ENCODE results near the gene SCGB3A1. TPM values are rescaled to one million over a fixed set of nuclear protein-coding genes. Genes with fewer than 3 reads are reported as not detected.

SCGB3A1 gene
- total and polyA plus RNA-seq, 10 donors = 1.7 to 12.1 (median 7.1) TPM; not detected in 1

- H3K4me1 ChIP-seq = peaks cover 0 to 7% (median 0%) of the 10 kb centered on the region in 6 donors
- no peak for TF ChIP-seq POLR2AphosphoS5 (IDR thresholded peaks at IDR 0.05)
- TF ChIP-seq, protein P1, sequence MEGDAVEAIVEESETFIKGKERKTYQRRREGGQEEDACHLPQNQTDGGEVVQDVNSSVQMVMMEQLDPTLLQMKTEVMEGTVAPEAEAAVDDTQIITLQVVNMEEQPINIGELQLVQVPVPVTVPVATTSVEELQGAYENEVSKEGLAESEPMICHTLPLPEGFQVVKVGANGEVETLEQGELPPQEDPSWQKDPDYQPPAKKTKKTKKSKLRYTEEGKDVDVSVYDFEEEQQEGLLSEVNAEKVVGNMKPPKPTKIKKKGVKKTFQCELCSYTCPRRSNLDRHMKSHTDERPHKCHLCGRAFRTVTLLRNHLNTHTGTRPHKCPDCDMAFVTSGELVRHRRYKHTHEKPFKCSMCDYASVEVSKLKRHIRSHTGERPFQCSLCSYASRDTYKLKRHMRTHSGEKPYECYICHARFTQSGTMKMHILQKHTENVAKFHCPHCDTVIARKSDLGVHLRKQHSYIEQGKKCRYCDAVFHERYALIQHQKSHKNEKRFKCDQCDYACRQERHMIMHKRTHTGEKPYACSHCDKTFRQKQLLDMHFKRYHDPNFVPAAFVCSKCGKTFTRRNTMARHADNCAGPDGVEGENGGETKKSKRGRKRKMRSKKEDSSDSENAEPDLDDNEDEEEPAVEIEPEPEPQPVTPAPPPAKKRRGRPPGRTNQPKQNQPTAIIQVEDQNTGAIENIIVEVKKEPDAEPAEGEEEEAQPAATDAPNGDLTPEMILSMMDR (IDR thresholded peaks at IDR 0.05 in 8 of 11, conservative IDR thresholded peaks at IDR 0.05 in 3 of 11) = no peak
- TF ChIP-seq POLR2A (IDR thresholded peaks at IDR 0.05) = no peak
- peak; percentile 70 for DNase-seq
- H3K4me3 ChIP-seq = no peak overlapping the region
- no peaks in the 10 kb centered on the region for H3K9me3 ChIP-seq
- no peak overlapping the region for H3K27ac ChIP-seq
- 80 to 88% (median 85%) methylated on average over 31 to 36 of the region's 36 CpGs for WGBS, 5 donors
- intact Hi-C loops (cut with DNase I; ENCODE audit: low total_unique reads) = no loop called here
- H3K27me3 ChIP-seq (replicated peaks in 1 of 7) = no peaks in the 10 kb centered on the region
- no peaks in the 10 kb centered on the region for H3K36me3 ChIP-seq
Observed at GRCh38 chr5:180601591-180602480, 10.5 kb upstream of the SCGB3A1 start.

DNA sequence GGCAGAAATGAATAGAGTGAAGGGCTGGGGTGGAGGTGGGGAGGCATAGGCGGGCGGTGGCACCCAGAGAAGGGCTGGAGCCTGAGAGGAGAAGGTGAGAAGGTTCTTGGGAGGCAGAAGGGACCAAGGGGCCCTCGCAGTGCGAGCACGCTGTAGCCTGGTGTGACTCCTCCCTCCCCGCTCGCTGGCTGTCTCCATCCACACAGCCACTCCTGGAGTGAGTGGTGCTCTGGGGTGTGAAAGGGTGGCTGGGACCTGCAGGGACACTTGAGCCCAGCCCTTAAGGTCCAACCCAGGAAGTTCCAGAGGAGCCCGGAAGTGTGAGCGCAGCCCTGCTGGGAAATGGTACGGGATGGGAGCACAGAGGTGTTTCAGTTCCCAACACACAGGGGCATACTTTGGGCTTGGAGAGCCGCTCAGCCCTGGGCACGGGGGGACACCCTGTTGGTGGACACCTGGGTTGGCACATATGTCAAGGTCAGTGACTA, 9.3 kb upstream of the SCGB3A1 start:
- Histone ChIP-seq H3K27ac (no peak overlapping the region), H3K9me3 (no peaks in the 10 kb centered on the region), H3K4me3 (no peak overlapping the region), H3K27me3 (replicated peaks in 1 of 7) (no peaks in the 10 kb centered on the region), H3K4me1 (peaks cover 0 to 2% (median 0%) of the 10 kb centered on the region in 6 donors), H3K36me3 (no peaks in the 10 kb centered on the region)
- intact Hi-C loops (cut with DNase I; ENCODE audit: low total_unique reads) = no loop called here
- no peak for TF ChIP-seq POLR2A (IDR thresholded peaks at IDR 0.05)
- no peak for TF ChIP-seq POLR2AphosphoS5 (IDR thresholded peaks at IDR 0.05)
- TF ChIP-seq, protein P1 (IDR thresholded peaks at IDR 0.05 in 8 of 11, conservative IDR thresholded peaks at IDR 0.05 in 3 of 11) = no peak
- DNase-seq = peak; percentile 52
- 86 to 93% (median 88%) methylated on average over 10 to 12 of the region's 12 CpGs for WGBS, 5 donors

DNA sequence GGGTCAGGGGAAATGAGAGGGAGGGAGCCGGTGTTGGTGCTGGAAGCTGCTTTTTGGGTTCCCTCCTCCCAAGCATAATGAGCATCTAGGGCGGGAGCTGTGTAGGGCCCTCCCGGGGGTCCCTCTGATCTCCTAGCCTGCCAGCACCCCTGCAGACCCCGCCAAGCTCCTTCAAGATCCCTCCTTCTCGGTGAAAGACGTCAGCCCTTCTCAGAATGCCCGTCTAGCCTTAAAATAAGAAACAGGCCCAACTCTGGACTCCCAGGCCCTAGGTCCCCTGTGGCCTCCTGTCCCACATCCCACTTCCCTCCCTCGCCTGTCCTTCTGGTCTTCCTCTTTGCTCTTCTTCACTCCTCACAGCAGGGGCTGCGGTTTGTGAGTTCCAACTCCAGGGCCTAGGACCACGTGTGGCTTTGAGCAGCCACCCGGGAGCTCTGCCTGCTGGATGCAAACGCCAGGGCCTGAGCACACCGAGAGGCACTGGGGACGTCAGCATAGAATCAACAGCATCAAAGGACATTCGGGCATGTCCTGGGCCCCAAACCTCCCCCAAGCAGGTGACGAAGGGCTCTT, 8.8 kb upstream of the SCGB3A1 start:
- no peak overlapping the region for H3K27ac ChIP-seq
- no peak for DNase-seq
- TF ChIP-seq, protein P1 (IDR thresholded peaks at IDR 0.05 in 8 of 11, conservative IDR thresholded peaks at IDR 0.05 in 3 of 11) = no peak
- TF ChIP-seq POLR2AphosphoS5 (IDR thresholded peaks at IDR 0.05) (no peak), POLR2A (IDR thresholded peaks at IDR 0.05) (no peak)

DNA sequence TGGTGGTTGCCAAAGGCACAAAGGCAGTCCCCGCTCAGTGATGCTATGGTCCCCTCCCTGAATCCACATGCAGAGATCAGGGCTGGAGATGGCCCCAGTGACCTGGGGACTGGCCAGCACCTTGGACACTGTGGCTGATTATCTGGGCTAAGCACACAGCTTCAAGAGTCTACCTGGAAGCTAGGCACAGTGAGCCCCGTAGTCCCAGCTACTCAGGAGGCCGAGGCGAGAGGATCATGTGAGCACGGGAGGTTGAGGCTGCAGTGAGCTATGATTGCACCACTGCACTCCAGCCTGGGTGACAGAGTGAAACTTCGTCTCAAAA, 8.3 kb upstream of the SCGB3A1 start:
- no peak for DNase-seq
- 80 to 90% (median 88%) methylated on average over 5 to 6 of the region's 6 CpGs for WGBS, 5 donors
- no peaks in the 10 kb centered on the region for H3K9me3 ChIP-seq

More for the DNA sequence above, 8.8 kb upstream of the SCGB3A1 start:
- no peaks in the 10 kb centered on the region for H3K27me3 ChIP-seq (replicated peaks in 1 of 7)
- no peaks in the 10 kb centered on the region for H3K9me3 ChIP-seq
- WGBS, 5 donors = 76 to 87% (median 79%) methylated on average over 15 to 16 of the region's 16 CpGs
- H3K4me3 ChIP-seq = no peak overlapping the region
- H3K36me3 ChIP-seq = no peaks in the 10 kb centered on the region
- no peaks in the 10 kb centered on the region for H3K4me1 ChIP-seq
- intact Hi-C loops (cut with DNase I; ENCODE audit: low total_unique reads) = no loop called here

More for the DNA sequence above, 8.3 kb upstream of the SCGB3A1 start:
- no peak overlapping the region for H3K27ac ChIP-seq
- H3K36me3 ChIP-seq = no peaks in the 10 kb centered on the region
- TF ChIP-seq POLR2AphosphoS5 (IDR thresholded peaks at IDR 0.05) (no peak), POLR2A (IDR thresholded peaks at IDR 0.05) (no peak)
- TF ChIP-seq, protein P1 (IDR thresholded peaks at IDR 0.05 in 8 of 11, conservative IDR thresholded peaks at IDR 0.05 in 3 of 11) = no peak
- H3K4me3 ChIP-seq = no peak overlapping the region
- intact Hi-C loops (cut with DNase I; ENCODE audit: low total_unique reads) = no loop called here
- H3K4me1 ChIP-seq = no peaks in the 10 kb centered on the region
- H3K27me3 ChIP-seq (replicated peaks in 1 of 7) = no peaks in the 10 kb centered on the region
